OCI-LY3 (cell line): ENCODE results near the gene ACAP2.

Experiments used
- EZH2phosphoT487 ChIP-seq: fragments of 200-600 bp; shearing (Covaris generic); IDR thresholded peaks from 2 replicates; pipeline ENCODE4 v1.6.1; 2018; ENCODE audit warnings: antibody characterized with exemption, mixed run types, low read depth
- TF ChIP-seq, protein P1 (sequence below): fragments of 200-600, 300-600 bp; sonication (generic); IDR thresholded peaks from 2 replicates; pipeline ENCODE4 v1.5.1; 2014; ENCODE audit warnings: antibody characterized with exemption, low read length, low read depth

DNA sequence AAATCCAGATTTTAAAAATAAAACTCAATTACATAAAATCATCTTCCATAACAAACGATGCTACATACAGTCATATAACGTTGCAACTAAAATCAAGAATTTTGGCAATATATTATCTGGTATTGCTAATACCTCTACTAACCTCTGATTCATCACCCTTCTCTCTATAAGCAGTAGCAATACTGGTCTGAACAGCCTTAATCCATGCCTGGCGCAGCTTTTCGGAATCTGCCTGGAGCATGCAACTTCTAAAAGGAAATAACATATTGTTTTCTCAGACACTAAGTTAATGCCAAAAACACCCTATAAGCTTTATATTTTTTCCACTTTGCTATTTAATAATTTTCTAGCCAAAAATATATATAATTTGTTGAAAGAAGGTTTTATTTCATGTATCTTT is 136.5 kb downstream of the ACAP2 start:
- TF ChIP-seq, protein P1, sequence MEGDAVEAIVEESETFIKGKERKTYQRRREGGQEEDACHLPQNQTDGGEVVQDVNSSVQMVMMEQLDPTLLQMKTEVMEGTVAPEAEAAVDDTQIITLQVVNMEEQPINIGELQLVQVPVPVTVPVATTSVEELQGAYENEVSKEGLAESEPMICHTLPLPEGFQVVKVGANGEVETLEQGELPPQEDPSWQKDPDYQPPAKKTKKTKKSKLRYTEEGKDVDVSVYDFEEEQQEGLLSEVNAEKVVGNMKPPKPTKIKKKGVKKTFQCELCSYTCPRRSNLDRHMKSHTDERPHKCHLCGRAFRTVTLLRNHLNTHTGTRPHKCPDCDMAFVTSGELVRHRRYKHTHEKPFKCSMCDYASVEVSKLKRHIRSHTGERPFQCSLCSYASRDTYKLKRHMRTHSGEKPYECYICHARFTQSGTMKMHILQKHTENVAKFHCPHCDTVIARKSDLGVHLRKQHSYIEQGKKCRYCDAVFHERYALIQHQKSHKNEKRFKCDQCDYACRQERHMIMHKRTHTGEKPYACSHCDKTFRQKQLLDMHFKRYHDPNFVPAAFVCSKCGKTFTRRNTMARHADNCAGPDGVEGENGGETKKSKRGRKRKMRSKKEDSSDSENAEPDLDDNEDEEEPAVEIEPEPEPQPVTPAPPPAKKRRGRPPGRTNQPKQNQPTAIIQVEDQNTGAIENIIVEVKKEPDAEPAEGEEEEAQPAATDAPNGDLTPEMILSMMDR: no peak
- TF ChIP-seq EZH2phosphoT487: no peak
